Glomerular endothelial cell (primary cell): Measurements from ENCODE around the gene REV3L. TPM values are rescaled to one million over a fixed set of nuclear protein-coding genes. Genes with fewer than 3 reads are reported as not detected.

ENCODE experiments used
- DNase-seq: peaks from one replicate; pipeline ENCODE4 v3.0.0-alpha.2; 2011; ENCODE audit warnings: low read depth, low spot score; ENCODE audit errors: extremely low read depth
- total RNA-seq: library from RNA; depleted of rRNA; stranded (reverse); fragments of >200 nt; gene quantifications from 2 replicates; pipeline ENCODE4 v1.2.3, GENCODE V29; 2015

Gene REV3L
- total RNA-seq, 1 donor from 2014 or later = 29.4 TPM

DNA sequence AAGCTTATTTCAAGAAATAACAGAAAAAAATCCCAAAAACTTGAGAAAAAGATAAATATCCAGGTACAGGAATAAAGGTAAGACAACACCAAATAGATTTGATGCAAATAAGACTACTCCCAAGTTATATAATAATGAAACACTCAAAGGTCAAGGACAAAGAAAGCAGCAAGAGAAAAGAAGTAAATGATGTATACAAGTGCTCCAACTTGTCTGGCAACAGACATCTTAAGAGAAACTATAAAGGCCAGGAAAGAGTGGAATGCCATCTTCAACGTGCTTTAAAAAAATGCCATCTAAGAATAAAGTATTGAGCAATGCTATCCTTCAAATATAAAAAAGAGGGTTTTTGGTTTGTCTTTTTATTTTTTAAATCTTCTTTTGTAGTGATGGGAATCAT is 54.2 kb downstream of the REV3L start:
- DNase-seq = no peak

DNA sequence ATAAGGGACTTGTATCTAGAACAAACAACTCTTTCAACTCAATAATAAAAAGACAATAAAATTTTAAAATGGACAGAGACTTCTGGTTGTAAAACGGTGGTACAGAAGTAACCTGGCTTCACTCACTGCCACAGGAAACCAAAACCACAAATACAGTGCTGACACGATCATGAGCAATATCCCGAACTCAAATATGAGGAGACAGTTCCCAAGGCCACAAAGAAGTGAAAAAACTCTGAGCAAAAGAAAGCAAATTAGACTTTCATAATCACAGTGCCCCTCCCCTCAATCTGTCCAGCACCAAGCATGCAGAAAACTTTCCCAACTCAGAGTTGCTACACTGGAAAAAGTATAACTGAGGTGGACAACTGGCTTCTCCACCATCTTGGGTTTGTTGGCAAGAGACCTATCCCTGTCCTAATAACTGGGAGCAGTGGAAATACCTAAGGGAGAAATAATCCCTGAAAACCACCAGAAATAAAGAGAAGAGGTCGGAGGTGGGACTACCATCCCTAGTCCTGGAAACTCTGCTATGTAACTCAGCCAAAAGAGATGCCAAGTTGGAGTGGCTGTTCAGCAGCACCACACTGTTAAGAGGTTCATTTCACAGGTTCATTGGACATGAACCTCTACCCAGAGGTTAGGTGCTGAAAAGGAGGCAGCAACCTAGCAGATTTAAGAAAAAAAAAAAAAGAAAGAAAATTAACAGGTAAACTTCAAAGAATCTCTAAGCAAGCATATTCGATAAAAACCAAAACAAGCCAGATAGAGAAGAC is 55.5 kb downstream of the REV3L start:
- DNase-seq = peak; percentile 56

DNA sequence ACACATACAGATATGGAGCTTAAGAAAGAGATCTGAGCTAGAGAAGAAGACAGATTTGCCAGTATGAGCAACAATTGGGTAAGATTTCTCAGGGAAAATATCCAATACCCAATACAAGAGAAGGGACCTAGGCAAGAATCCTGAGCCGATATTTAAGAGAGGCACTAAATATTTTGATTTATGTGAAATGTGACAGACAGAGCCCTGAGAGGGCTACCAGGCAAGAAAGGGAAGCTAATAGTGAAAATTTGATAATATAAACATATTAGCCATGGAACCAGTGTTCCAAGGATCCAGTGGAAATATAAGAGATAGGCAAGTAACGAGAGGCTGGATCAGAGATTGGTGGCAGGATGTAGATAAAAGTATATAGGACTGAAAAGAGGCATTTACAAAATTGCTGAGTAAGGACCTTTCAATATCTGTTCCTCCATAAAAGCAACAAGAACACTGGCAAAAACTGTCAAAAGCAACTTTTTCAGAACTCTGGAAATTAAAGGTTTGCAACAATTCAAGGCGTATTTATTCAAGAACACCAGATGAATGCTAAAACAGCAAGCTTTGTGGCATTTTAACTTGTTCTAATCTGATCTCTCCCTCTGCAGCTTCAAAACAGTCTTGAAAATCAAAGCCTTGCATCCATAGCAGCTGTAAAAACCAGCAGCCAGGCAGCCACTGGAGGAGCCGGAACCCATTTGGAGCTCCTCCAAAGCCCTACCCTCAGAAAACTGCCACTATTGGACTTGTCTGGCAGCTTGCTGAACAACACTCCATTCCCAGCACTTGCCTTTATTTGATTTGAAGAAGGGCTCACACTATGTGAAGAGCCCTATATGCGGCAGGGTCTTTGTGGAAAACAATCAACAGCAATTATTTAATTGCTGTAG is 58.8 kb downstream of the REV3L start:
- no peak for DNase-seq

GRCh38 chr6:111423055-111423633 is 59.9 kb downstream of the REV3L start:
- DNase-seq = no peak

DNA sequence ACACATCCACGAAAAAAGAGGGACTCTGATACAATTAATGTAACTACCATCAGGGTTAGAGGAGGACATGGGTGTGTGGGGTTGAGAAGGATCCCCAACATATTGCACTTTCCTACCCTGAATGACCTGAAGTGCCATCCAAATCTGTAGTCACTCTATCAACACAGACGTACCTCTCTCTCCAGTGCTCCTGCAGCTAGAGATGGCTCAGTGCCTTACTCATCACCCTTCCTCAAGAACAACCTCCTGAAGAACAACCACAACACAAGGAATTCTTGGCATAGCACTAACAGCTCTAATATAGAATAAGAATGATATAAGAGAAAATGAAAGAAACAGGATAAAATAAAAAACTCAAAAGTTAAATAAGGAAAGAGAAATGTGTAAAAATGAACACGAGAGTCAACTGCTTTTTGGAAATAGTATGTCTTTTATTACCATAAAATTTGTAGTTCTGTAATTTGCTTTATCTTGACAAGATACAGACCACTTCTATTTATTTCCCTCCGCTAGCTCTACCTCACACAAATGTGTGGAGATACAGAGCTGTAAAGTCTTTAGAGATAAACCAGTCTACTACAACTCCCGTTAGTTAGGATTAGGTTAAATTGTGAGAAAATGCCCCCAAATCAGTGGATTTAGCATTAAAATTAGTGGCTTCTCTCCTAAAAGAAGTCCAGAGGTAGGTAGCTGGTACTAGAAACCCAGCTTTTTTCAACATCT is 63.9 kb downstream of the REV3L start:
- no peak for DNase-seq

GRCh38 chr6:111417946-111418345 is 65.1 kb downstream of the REV3L start:
- DNase-seq = no peak

- no peak for DNase-seq
Observed at GRCh38 chr6:111417181-111417585, 65.8 kb downstream of the REV3L start.

DNA sequence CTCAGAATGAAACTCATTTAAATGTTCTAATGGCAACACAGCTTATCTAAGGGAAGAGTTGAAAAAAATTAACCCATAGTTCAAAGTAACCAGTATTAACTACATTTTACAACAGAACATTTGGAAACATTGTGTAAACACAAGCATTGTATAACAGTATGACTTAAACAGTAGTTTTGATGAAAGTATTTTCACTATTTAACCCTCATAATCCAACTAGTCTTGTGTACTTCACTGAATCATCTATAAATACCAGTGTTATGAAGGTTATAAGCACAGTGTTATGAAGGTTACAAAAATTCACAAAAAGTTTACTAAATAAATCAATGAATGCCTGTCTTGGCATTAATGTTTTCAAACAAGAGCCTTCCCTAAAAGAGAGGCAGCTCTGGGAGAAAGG is 66.5 kb downstream of the REV3L start:
- no peak for DNase-seq

DNA sequence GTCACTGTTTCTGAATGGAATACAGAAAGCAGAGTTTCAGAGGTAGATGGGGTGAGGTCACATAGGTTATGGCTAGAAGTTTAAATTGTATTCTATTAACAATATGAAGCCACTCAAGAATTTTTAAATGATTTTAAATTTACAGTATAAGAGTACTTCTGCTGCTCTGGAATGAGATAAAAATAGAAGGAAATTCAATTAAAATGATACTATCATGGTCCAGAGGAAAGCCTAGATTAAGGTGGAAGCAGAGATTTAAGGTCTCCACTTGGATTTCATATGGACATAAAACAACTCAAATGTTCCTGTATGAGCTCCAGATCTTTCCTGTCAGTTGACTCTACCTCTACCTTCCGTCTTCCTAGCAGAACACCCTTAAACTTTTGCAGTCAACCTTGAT is 68.6 kb downstream of the REV3L start:
- DNase-seq = no peak

DNA sequence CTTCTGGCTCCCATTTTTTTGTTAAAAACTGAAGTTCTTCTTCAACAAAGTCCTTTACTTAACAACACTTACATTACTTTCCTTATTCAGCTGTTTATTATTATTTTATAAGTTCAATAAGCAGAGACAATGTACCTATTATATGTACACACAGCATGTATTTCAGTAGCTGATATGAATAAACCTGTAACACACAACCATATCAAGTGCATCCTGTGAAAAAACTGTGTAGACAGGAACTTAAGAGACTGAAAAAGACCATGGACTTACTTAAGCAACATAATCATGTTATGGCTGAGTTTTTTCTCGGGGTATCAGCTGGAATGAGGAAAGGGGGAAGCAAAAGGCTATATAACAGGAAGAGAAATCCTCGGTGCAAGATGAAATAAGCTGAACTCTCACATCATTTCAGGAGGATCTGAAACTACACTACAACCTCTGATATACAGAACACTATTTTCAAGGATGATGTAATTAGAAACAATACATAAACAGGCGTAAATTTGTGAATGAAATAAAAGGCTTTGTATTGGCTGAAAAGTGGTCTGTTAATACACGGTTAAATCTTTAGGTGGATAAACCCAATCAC is 70.9 kb downstream of the REV3L start:
- no peak for DNase-seq

- DNase-seq = no peak
Observed at GRCh38 chr6:111411046-111411445, 72.0 kb downstream of the REV3L start.

GRCh38 chr6:111410371-111410770 is 72.6 kb downstream of the REV3L start:
- DNase-seq = no peak

GRCh38 chr6:111409430-111409829 is 73.6 kb downstream of the REV3L start:
- no peak for DNase-seq

DNA sequence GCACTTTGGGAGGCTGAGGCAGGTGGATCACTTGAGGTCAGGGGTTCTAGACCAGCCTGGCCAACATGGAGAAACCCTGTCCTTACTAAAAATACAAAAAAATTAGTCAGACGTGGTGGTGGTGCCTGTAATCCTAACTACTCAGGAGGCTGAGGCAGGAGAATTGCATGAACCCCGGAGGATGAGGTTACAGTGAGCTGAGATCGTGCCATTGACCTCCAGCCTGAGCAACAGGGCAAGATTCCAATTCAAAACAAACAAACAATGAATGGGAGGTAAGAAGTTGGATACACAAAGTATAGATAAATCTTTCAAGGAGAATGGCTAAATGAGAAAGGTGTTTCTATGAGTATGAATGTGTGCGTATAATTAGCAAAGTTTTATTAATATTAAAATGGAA is 75.3 kb downstream of the REV3L start:
- no peak for DNase-seq

DNA sequence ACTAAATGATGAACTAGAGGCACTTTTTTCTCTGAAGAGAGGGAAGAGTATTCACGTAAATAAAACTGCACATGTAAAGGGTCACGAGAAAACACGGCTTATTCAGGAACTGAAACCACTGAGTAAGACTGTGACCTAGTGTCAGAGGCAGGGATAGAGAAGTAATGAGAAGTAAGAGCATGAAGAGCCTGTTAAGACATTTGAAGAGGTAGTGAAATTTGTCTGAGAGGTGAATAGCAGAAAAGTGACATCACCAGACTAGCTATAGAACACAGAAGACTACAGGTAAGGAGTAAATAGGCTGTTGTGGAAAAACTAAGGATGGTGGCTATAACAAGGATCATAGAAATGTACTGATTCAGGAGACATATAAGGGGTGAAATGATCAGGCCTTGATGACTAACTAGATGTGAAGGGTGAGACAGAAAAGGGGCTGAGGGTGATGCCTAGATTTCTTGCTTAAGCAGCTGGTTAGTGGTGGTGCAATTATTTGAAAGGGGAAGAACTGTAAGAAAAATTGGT is 76.8 kb downstream of the REV3L start:
- DNase-seq = no peak

DNA sequence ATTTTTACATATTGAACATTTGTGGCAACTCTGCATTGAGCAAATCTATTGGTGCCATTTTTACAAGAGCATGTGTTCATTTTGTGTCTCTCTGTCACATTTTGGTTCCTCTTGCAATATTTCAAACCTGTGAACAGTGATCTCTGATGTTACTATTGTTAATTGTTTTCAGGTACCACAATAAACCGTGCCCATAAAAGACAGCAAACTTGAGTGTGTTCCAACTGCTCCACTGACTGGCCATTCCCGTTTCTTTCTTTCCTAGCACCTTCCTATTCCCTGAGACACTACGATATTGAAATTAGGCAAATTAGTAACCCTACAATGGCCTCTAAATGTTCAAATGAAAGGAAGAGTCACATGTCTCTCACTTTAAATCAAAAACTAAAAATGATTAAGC is 79.6 kb downstream of the REV3L start:
- DNase-seq = no peak

GRCh38 chr6:111399626-111400025 is 83.4 kb downstream of the REV3L start:
- no peak for DNase-seq

DNA sequence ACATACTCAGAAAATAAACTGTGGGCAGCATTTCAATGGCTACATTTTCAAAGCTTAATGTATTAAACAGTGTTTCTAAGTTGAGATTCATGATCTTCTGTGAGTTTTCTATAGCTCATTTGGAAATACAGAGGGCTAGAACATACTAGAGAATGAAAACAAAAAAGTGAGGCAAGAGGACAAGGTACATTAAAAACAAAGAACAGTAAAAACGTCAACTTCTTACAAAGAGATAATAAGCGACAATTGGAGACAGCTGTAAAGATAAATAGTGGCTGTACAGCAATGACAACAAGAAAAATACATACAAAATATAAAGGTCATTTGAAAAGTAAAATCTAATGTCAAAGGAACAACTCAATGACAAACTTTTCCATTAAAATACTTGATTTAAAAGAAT is 94.3 kb downstream of the REV3L start:
- DNase-seq = no peak

GRCh38 chr6:111382476-111383294 is 100.3 kb downstream of the REV3L start:
- DNase-seq = no peak

GRCh38 chr6:111381728-111382127 is 101.3 kb downstream of the REV3L start:
- DNase-seq = no peak
